ENCODE results near the gene FMO2.

- TF ChIP-seq, protein P1, sequence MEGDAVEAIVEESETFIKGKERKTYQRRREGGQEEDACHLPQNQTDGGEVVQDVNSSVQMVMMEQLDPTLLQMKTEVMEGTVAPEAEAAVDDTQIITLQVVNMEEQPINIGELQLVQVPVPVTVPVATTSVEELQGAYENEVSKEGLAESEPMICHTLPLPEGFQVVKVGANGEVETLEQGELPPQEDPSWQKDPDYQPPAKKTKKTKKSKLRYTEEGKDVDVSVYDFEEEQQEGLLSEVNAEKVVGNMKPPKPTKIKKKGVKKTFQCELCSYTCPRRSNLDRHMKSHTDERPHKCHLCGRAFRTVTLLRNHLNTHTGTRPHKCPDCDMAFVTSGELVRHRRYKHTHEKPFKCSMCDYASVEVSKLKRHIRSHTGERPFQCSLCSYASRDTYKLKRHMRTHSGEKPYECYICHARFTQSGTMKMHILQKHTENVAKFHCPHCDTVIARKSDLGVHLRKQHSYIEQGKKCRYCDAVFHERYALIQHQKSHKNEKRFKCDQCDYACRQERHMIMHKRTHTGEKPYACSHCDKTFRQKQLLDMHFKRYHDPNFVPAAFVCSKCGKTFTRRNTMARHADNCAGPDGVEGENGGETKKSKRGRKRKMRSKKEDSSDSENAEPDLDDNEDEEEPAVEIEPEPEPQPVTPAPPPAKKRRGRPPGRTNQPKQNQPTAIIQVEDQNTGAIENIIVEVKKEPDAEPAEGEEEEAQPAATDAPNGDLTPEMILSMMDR (IDR thresholded peaks at IDR 0.05; ENCODE audit: insufficient read depth, low read depth, low read length), result no peak
- no peak for TF ChIP-seq EZH2 (IDR thresholded peaks at IDR 0.05; ENCODE audit: insufficient read depth, low read length)
Observed at GRCh38 chr1:171258429-171258828, 73.3 kb downstream of the FMO2 start.
